GM12878 (cell line): ENCODE results near the gene PEX12. TPM values are rescaled to one million over a fixed set of nuclear protein-coding genes. Genes with fewer than 3 reads are reported as not detected.

Experiments used
- ATAC-seq: fragments of 200-7000 bp; cut with Tn5 transposase; 3 replicates; pipeline ENCODE4 v1.9.1; 2020; ENCODE audit warnings: mild to moderate bottlenecking, moderate library complexity
- BruUV-seq: library from RNA; stranded (reverse); fragments of 400-500 nt; replicated peaks from 2 replicates; lab custom pipeline; 2021; lab: Mats Ljungman, UMichigan
- CTCF ChIA-PET: fragments of 300-600 bp; sonication (Branson Sonifier 250); formaldehyde crosslinking; extraction: SDS; loops from one replicate; lab custom pipeline; 2021; ENCODE audit warnings: inconsistent platforms; lab: Yijun Ruan, JAX
- POLR2A ChIA-PET: fragments of 350-600 bp; formaldehyde crosslinking; extraction: SDS; loops from one replicate; lab custom pipeline; 2021; ENCODE audit warnings: inconsistent platforms; lab: Charles Lee
- RAD21 ChIA-PET: fragments of 300-600 bp; sonication (Branson Sonifier 250); formaldehyde crosslinking; loops from one replicate; lab custom pipeline; 2023; ENCODE audit warnings: antibody characterized with exemption; ENCODE audit not compliant: unreplicated experiment; lab: Charles Lee
- SMC1A ChIA-PET: fragments of 300-600 bp; sonication (Branson Sonifier 250); formaldehyde crosslinking; loops from one replicate; lab custom pipeline; 2023; ENCODE audit not compliant: unreplicated experiment, uncharacterized antibody; lab: Charles Lee
- DNase-seq: peaks from one replicate; pipeline ENCODE4 v3.0.0-alpha.2; 2011; ENCODE audit warnings: low read depth, low spot score
- FAIRE-seq: peaks from 3 replicates; lab custom pipeline; 2011; peaks lifted over from hg19 to GRCh38; lab: Jason Lieb, UNC
- H2AFZ ChIP-seq: 2 replicates; pipeline ENCODE4 v1.6.0; 2011; ENCODE audit warnings: low read depth, low read length, control low read depth; ENCODE audit not compliant: control insufficient read depth
- H3K27ac ChIP-seq: 2 replicates; pipeline ENCODE4 v1.5.1; 2011; ENCODE audit warnings: control low read depth; ENCODE audit not compliant: control insufficient read depth, insufficient read depth
- H3K27me3 ChIP-seq, 2 experiments: replicated peaks in 1 of 2; 2 replicates each; pipeline versions ENCODE4 v1.6.0 to v1.6.1; 2011; ENCODE audit warnings: low read length in 1 of 2; ENCODE audit not compliant: control insufficient read depth in 2 of 2, insufficient read depth in 2 of 2
- H3K36me3 ChIP-seq, 2 experiments: 2 replicates each; pipeline ENCODE4 v1.5.1; 2011; ENCODE audit warnings: low read length in 1 of 2; ENCODE audit not compliant: control insufficient read depth in 2 of 2, insufficient read depth in 2 of 2
- H3K4me1 ChIP-seq: 2 replicates; pipeline ENCODE4 v1.6.1; 2011; ENCODE audit warnings: mild to moderate bottlenecking, low read length, moderate library complexity, mixed read lengths; ENCODE audit not compliant: control insufficient read depth, insufficient read depth
- H3K4me2 ChIP-seq: 2 replicates; pipeline ENCODE4 v1.6.0; 2011; ENCODE audit warnings: control low read depth; ENCODE audit not compliant: control insufficient read depth, insufficient read depth
- H3K4me3 ChIP-seq: fragments of 200-600 bp; sonication (generic); 2 replicates; pipeline ENCODE4 v1.5.1; 2016
- H3K79me2 ChIP-seq: 2 replicates; pipeline ENCODE4 v1.6.0; 2011; ENCODE audit warnings: low read length; ENCODE audit not compliant: control insufficient read depth, insufficient read depth
- H3K9ac ChIP-seq: 2 replicates; pipeline ENCODE4 v1.8.0; 2011; ENCODE audit warnings: low read length, control low read depth, mixed read lengths; ENCODE audit not compliant: control insufficient read depth, insufficient read depth
- H3K9me3 ChIP-seq: replicated peaks from 3 replicates; pipeline ENCODE4 v1.5.1; 2011; ENCODE audit warnings: mild to moderate bottlenecking, low read length; ENCODE audit not compliant: control insufficient read depth, insufficient read depth
- H4K20me1 ChIP-seq: 2 replicates; pipeline ENCODE4 v1.6.0; 2011; ENCODE audit not compliant: control insufficient read depth, insufficient read depth
- ATF7 ChIP-seq: fragments of 450-650 bp; IDR thresholded peaks from 2 replicates; pipeline ENCODE4 v1.6.1; 2016; ENCODE audit warnings: low read depth, mild to moderate bottlenecking
- BACH1 ChIP-seq: fragments of 450-650 bp; IDR thresholded peaks from 2 replicates; pipeline ENCODE4 v1.6.1; 2017; ENCODE audit warnings: mild to moderate bottlenecking, borderline replicate concordance
- CHD2 ChIP-seq: IDR thresholded peaks from 2 replicates; pipeline ENCODE4 v1.6.1; 2011; ENCODE audit warnings: low read depth, low read length, improper control_type of control experiment, borderline replicate concordance
- FOS ChIP-seq: IDR thresholded peaks from 3 replicates; pipeline ENCODE4 v1.6.1; 2011; ENCODE audit warnings: borderline replicate concordance; ENCODE audit not compliant: insufficient read length; ENCODE audit errors: extremely low read depth
- GABPA ChIP-seq: IDR thresholded peaks from 2 replicates; pipeline ENCODE4 v1.6.1; 2014; ENCODE audit warnings: antibody characterized with exemption, low read depth, mild to moderate bottlenecking, inconsistent platforms
- IRF3 ChIP-seq: fragments of 450-650 bp; IDR thresholded peaks from 2 replicates; pipeline ENCODE4 v1.6.1; 2014; ENCODE audit warnings: mild to moderate bottlenecking
- IRF4 ChIP-seq: IDR thresholded peaks from 2 replicates; pipeline ENCODE4 v1.6.1; 2011; ENCODE audit warnings: low read depth, low read length
- IRF5 ChIP-seq: fragments of 450-650 bp; IDR thresholded peaks from 2 replicates; pipeline ENCODE4 v1.6.1; 2017; ENCODE audit warnings: borderline replicate concordance
- JUND ChIP-seq: IDR thresholded peaks from 2 replicates; pipeline ENCODE4 v1.6.1; 2012; ENCODE audit warnings: low read depth, mild to moderate bottlenecking, low read length, improper control_type of control experiment, moderate library complexity
- MLLT1 ChIP-seq: fragments of 450-650 bp; IDR thresholded peaks from 2 replicates; pipeline ENCODE4 v1.6.1; 2016; ENCODE audit warnings: mild to moderate bottlenecking
- MYB ChIP-seq: fragments of 150-350 bp; IDR thresholded peaks from 2 replicates; pipeline ENCODE4 v1.6.1; 2014; ENCODE audit warnings: mild to moderate bottlenecking, low read depth, low read length, borderline replicate concordance
- NBN ChIP-seq: fragments of 450-650 bp; IDR thresholded peaks from 2 replicates; pipeline ENCODE4 v1.6.1; 2016
- NFYB ChIP-seq: IDR thresholded peaks from 2 replicates; pipeline ENCODE4 v1.6.1; 2011; ENCODE audit warnings: low read depth, mild to moderate bottlenecking, low read length, improper control_type of control experiment, moderate library complexity; ENCODE audit not compliant: insufficient read depth
- POLR2A ChIP-seq: IDR thresholded peaks from 2 replicates; pipeline ENCODE4 v1.6.1; 2011; ENCODE audit warnings: low read depth, mild to moderate bottlenecking, low read length
- POLR2AphosphoS5 ChIP-seq: IDR thresholded peaks from 2 replicates; pipeline ENCODE4 v1.6.1; 2011; ENCODE audit warnings: mild to moderate bottlenecking, low read length, inconsistent platforms
- POU2F2 ChIP-seq: IDR thresholded peaks from 3 replicates; pipeline ENCODE4 v1.6.1; 2011; ENCODE audit warnings: low read depth, mild to moderate bottlenecking, low read length, borderline replicate concordance
- RAD51 ChIP-seq: fragments of 450-650 bp; IDR thresholded peaks from 2 replicates; pipeline ENCODE4 v1.6.1; 2016; ENCODE audit warnings: moderate library complexity, mild to moderate bottlenecking, inconsistent platforms
- RB1 ChIP-seq: fragments of 450-650 bp; formaldehyde crosslinking; IDR thresholded peaks from 2 replicates; pipeline ENCODE4 v1.6.1; 2017; ENCODE audit warnings: mild to moderate bottlenecking, borderline replicate concordance
- SPI1 ChIP-seq: IDR thresholded peaks from 2 replicates; pipeline ENCODE4 v1.6.1; 2011; ENCODE audit warnings: low read depth, mild to moderate bottlenecking, low read length, moderate library complexity, borderline replicate concordance; ENCODE audit not compliant: insufficient read depth
- TCF7 ChIP-seq: IDR thresholded peaks from 2 replicates; pipeline ENCODE4 v1.6.1; 2014; ENCODE audit warnings: antibody characterized with exemption, borderline replicate concordance
- YBX1 ChIP-seq: fragments of 450-650 bp; IDR thresholded peaks from 2 replicates; pipeline ENCODE4 v1.6.1; 2016; ENCODE audit warnings: antibody characterized with exemption
- ZNF384 ChIP-seq: IDR thresholded peaks from 2 replicates; pipeline ENCODE4 v1.6.1; 2012; ENCODE audit warnings: low read depth, mild to moderate bottlenecking, low read length, improper control_type of control experiment, borderline replicate concordance
- WGBS: methylation state at CpG from one replicate; pipeline ENCODE4 v1.1.6; 2016; ENCODE audit warnings: low lambda C conversion rate; ENCODE audit not compliant: insufficient replicate concordance, insufficient coverage; ENCODE audit errors: missing lambda C conversion rate; 5-methylcytosine and 5-hydroxymethylcytosine counted together
- in situ Hi-C: fragments of 300-500 bp; cut with MboI; formaldehyde crosslinking; loops from 9 replicates; pipeline ENCODE4 v1.14.3; 2018; ENCODE audit warnings: mixed read lengths
- intact Hi-C: fragments of 100-400 bp; cut with micrococcal nuclease; formaldehyde crosslinking; loops from one replicate; pipeline ENCODE4 v1.14.2; 2022; ENCODE audit not compliant: unreplicated experiment
- polyA plus RNA-seq, 11 experiments: library from polyadenylated mRNA; depleted of rRNA in 4 of 11; unstranded in 6 of 11; stranded (reverse) in 5 of 11; fragments of >200 nt; fragmentation: Nextera tagmentation in 4 of 11; fragmentation: Illumina TruSeq in 1 of 11; extraction: Ambion mirVana in 4 of 11; extraction: Trizol in 1 of 11; gene quantifications; 1 replicate in 1 of 11; 2 replicates in 10 of 11; pipeline versions ENCODE4 v1.2.1 to v1.2.3, GENCODE V29; 2011 to 2016; ENCODE audit warnings: inconsistent platforms in 2 of 11, missing spikeins in 2 of 11, low read depth in 1 of 11
- total RNA-seq, 4 experiments: library from RNA; depleted of rRNA in 3 of 4; stranded (reverse); fragments of >200 nt in 3 of 4; fragmentation: Illumina TruSeq in 1 of 4; extraction: Trizol in 1 of 4; gene quantifications; 2 replicates each; pipeline versions ENCODE4 v1.2.1 to v1.2.3, GENCODE V29; 2013 to 2021

PEX12 gene
- total and polyA plus RNA-seq, 10 of the 15 experiments (the other 5 are each of a cell fraction or from before 2014, with no cell fraction given): 2.9 to 15.8 (median 4.6) TPM

- peak overlapping the region; percentile 80 for H3K9ac ChIP-seq
- SMC1A ChIA-PET: interaction anchor here (0.6 to 12.6 kb wide), 12 partner anchors 8 to 293 kb away, joined by 3 to 251 read pairs (median 6); partner anchors contain the start of genes PEX12, SLFN13 and SLFN5
- BruUV-seq: no TSS peak
- FAIRE-seq: no peak
- H3K36me3 ChIP-seq: no peaks in the 10 kb centered on the region
- peak overlapping the region; percentile 81 for H3K4me3 ChIP-seq
- CTCF ChIA-PET: interaction anchor here (0.7 to 16.4 kb wide), 12 partner anchors 11 to 272 kb away, joined by 3 to 321 read pairs (median 6); partner anchors contain the start of genes PEX12, SLFN11 and SLFN13
- RAD21 ChIA-PET: interaction anchor here (0.6 to 8.2 kb wide), 14 partner anchors 15 to 472 kb away, joined by 3 to 171 read pairs (median 4); partner anchors contain the start of genes PEX12 and SLFN13
- H3K9me3 ChIP-seq: no peaks in the 10 kb centered on the region
- WGBS: under 1% methylated on average over 13 of the region's 13 CpGs
- intact Hi-C loops: loop anchor here (2.0 to 10.0 kb wide), 3 partner anchors 88 to 392 kb away; partner anchors contain the start of genes NLE1, SLFN12, SLFN13 and UNC45B
- H4K20me1 ChIP-seq: no peaks in the 10 kb centered on the region
- H3K4me1 ChIP-seq: peaks cover 21% of the 10 kb centered on the region
- peaks cover 76% of the 10 kb centered on the region for H3K79me2 ChIP-seq
- H3K4me2 ChIP-seq: peak overlapping the region; percentile 85
- peak; percentile 10 for ATAC-seq
- H3K27me3 ChIP-seq: no peaks in the 10 kb centered on the region
- DNase-seq: no peak
- TF ChIP-seq NFYB (no peak), GABPA (no peak), RAD51 (no peak), IRF4 (no peak), BACH1 (no peak), SPI1 (peak; percentile 32; the same call in 1 of the 2 replicates), POLR2AphosphoS5 (0 out of 2 replicates have a peak, but pooled peaks have one; percentile 13), FOS (no peak), TCF7 (no peak), NBN (peak; percentile 29; the same call in 1 of the 2 replicates), JUND (no peak), CHD2 (no peak), MYB (no peak), IRF3 (no peak), YBX1 (no peak), IRF5 (no peak), RB1 (no peak), MLLT1 (peak; percentile 49; the same call in 1 of the 2 replicates), ATF7 (peak; percentile 51), POU2F2 (no peak), POLR2A (peak; percentile 26; the same call in 1 of the 2 replicates), ZNF384 (no peak)
- H2AFZ ChIP-seq: no peak overlapping the region
- POLR2A ChIA-PET: interaction anchor here (0.6 to 2.7 kb wide), 12 partner anchors 9 to 246 kb away, joined by 3 to 12 read pairs (median 4); partner anchors contain the start of genes AP2B1, PEX12 and SLFN11
- in situ Hi-C loops: loop anchor here (5.0 kb wide), 3 partner anchors 164 to 369 kb away; partner anchors contain the start of gene SLFN11
- peak overlapping the region; percentile 92 for H3K27ac ChIP-seq
Measured at GRCh38 chr17:35536664-35537171, 41.7 kb downstream of the PEX12 start.
